ENCODE results near the gene SURF4.

The SURF4 gene

GRCh38 chr9:133375724-133376654 is at the start of gene SURF4, which contains the start of gene STKLD1:
Gene SURF4, minus strand, starts transcription at chr9:133376060. Its CDS starts 91 bp downstream, at chr9:133375969.
Gene STKLD1, plus strand, starts transcription at chr9:133376366. Its CDS starts 108 bp downstream, at chr9:133376474.
- peak; percentile 94 for DNase-seq (ENCODE audit: low read depth)

- DNase-seq (ENCODE audit: low read depth), result no peak
These were observed 49.3 kb upstream of the SURF4 start for GRCh38 chr9:133425049-133425632.

DNA sequence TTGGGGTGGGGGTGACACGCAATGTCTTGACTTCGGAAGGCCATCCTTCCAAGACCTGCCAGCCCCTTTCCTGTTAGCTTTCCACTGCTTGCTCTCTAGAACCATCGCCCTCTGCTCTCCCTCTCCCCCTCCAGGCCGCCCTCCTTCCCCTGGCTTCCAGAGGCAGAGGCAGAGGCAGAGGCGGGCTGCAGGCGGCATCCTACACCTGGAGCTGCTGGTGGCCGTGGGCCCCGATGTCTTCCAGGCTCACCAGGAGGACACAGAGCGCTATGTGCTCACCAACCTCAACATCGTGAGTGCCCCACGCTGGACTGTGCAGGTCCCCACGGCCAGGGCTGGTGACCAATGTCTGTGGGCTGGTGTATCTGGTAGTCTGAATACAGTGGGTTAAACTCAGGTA is 48.3 kb upstream of the SURF4 start:
- DNase-seq (ENCODE audit: low read depth), result no peak

DNA sequence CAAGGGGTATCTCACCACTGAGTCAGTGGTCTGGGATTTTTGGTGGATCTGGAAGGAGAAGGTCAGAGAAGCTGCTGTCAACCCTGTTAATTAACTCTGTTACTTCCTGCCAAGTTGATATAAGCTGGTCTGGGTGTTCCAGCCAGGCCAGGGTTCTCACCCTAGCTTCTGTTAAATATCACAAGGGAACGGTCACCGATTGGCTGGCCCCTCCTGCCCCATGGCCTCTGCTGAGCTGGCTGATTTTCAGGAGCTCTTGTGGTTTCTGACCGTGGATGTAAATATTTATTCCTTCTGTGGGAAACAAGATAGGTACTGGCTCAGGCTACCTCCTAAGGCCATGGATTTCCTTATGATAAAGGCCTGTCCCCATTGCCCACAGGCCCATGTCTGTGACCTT is 47.4 kb upstream of the SURF4 start:
- peak; percentile 82 for DNase-seq (ENCODE audit: low read depth)

GRCh38 chr9:133421615-133422542 is 46.0 kb upstream of the SURF4 start, which contains the start of gene ADAMTS13:
Gene ADAMTS13, plus strand, starts transcription at chr9:133422367. Its CDS starts 77 bp downstream, at chr9:133422444.
- no peak for DNase-seq (ENCODE audit: low read depth)

- no peak for DNase-seq (ENCODE audit: low read depth)
These were observed 44.5 kb upstream of the SURF4 start for GRCh38 chr9:133420392-133420827.

- no peak for DNase-seq (ENCODE audit: low read depth)
These were observed 43.1 kb upstream of the SURF4 start for GRCh38 chr9:133419005-133419404.

DNA sequence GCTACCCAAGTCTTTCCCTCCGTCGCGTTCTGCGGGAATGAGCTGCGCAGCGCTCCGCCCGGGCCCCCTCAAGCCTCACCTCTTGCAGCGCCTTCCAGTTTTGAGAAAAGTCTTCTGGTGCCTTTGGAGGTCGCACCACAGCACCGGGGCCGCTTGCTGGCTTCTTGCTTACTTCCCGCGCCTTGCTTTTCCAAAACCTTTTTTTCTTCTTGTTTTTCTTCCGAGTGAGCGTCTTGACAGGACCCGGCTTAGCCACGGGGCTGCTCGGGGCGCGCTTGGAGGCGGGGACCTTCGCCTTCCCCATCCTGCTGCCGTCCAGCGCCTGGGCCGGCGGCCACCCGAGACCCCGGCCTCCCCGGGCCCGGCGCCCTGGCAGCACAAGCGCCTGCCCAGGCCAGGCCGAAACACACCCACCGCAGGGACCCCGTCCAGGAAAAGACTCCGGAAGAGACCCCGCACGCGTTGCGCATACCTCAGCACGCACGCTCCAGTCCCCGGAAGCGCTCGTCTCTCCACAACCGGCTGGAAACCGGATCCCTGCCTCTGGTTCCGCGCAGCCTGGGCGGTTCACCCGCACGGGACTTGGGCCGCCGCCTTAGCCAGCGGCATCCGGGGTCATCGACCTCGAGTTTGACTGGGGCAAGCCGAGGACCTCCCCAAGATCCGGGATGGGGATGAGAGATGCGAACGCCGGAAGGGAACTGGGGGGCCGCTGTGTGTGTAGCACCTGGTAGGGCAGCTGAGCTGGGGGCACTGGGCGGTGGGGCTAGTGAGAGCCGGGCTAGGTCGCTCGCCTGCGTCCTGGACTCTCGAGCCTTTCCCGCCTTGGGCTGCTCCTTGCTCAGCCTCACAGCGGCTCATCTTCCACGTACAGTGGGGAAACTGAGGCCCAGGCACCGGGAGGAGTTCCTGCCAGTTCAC is 41.9 kb upstream of the SURF4 start, which contains the start of gene REXO4:
TSS of gene REXO4 (minus strand) at position 470 of the 921 bp plus-strand sequence. CDS start at position 304, 166 bp downstream.
- peak; percentile 85 for DNase-seq (ENCODE audit: low read depth)

DNA sequence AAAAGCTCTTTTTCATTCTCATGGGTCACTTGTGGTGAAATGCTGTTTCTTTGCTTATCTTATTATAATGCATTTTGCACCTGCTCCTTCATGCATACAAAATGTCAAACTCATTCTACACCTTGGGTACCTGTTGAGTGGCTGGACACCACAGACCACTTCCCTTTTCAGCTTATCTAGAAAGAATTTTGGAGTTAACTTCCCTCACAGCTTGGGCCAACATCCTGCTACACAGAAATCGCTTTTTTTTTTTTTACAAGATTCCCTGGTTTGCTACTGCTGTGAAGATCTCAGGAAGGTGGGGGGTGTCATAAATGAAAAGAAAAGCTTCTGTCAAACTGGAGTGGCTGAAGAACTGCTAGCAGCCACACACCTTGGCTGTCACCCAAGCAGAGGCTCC is 39.3 kb upstream of the SURF4 start:
- no peak for DNase-seq (ENCODE audit: low read depth)

DNA sequence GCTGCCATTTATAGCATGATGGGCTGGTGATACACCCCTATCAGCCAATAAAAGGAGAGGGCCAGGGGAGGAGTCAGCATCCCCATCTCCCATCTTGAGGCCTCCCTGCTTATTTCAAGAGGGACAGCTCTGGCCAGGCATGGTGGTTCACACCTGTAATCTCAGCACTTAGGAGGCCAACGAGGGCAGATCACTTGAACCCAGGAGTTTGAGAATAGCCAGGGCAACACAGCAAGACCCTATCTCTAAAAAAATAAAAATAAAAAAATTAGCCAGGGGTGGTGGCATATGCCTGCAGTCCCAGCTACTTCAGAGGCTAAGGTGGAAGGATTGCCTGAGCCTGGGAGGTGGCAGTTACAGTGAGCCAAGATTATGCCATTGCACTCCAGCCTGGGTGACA is 32.2 kb upstream of the SURF4 start:
- DNase-seq (ENCODE audit: low read depth), result no peak

GRCh38 chr9:133406480-133407307 is 30.8 kb upstream of the SURF4 start:
- DNase-seq (ENCODE audit: low read depth), result peak; percentile 65

GRCh38 chr9:133405508-133406438 is 29.9 kb upstream of the SURF4 start:
- DNase-seq (ENCODE audit: low read depth), result peak; percentile 62

DNA sequence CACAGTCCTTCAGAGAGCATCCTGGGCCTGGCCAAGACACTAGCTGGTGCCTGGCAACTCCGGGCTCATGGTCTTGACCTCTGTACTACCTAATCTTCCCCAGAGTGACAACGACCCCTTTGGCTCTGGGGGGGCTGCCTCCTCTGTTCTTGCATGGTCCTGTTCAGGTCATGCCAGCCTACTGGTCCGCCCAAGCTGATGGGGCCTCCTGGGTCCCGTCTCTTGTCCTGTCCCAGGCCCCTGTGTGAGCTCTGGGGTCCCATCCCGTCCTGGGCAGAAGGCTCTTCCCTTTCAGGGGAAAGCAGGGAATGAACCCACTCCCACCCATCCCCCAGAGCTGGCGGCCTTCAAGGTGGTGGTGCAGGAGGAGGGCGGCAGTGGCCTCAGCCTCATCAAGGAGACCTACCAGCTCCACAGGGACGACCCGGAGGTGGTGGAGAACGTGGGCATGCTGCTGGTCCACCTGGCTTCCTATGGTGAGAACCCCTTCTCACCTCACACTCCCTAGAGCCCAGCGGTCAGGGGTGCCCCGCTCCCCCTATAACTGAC is 28.7 kb upstream of the SURF4 start:
- no peak for DNase-seq (ENCODE audit: low read depth)

DNA sequence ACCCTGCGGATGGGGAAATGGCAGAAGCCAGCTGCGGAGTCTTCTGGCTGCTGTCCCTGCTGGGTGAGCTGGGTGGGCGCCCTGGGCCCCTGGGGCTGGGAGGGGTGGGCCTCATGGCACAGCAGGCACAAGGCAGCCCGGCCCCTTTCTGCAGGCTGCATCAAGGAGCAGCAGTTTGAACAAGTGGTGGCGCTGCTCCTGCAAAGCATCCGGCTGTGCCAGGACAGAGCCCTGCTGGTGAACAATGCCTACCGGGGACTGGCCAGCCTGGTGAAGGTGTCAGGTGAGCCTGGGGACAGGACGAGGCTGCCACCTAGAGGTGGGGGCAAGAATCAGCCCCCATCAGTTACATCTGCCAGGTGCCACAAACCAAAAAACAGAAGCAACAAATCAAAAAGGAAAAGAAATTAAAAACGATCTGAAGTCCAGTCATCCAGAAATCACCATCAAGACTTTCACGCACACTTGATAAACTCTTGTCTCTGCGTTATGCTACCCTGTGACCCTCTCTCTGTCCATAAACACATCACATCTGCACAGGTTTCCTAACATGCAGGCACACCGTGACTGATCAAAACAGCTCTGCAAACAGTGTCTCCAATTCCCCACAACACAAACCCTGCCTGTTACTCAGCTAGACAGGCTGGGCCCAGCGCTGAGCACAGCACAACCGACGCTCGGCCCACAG is 28.1 kb upstream of the SURF4 start:
- DNase-seq (ENCODE audit: low read depth), result peak; percentile 12

DNA sequence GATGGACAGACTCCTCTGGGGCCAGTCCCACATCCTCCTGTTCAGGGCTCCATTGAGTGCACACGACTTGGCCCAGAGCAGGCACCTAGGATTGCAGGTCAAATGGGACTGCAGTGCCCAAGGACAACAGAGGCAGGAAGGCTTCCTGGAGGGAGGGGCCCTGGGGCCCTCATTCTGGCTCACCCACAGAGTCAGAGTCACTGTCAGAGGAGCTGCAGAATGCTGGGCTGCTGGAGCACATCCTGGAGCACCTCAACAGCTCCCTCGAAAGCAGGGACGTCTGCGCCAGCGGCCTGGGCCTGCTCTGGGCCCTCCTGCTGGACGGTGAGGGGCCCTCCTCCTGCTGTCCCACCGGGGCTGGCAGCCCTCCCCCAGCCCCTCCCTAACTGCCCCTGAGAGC is 26.8 kb upstream of the SURF4 start:
- no peak for DNase-seq (ENCODE audit: low read depth)

GRCh38 chr9:133401588-133401987 is 25.7 kb upstream of the SURF4 start:
- DNase-seq (ENCODE audit: low read depth), result no peak

DNA sequence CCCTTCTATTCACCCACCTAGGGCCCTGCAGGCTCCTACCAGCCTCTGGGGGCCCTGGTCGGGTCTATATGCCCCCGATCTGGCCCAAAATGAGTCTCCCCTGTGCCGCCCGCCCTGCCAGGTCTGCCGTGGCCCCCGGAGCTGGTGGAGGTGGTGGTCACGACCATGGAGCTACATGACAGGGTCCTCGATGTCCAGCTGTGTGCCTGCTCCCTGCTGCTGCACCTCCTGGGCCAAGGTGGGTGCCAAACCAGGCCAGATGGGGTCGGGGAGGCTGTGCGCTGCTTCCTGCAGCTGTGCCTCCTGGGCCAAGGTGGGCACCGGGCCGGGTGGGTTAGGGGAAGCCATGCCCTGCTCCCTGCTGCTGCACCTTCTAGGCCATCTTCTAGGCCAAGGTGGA is 24.4 kb upstream of the SURF4 start:
- no peak for DNase-seq (ENCODE audit: low read depth)

DNA sequence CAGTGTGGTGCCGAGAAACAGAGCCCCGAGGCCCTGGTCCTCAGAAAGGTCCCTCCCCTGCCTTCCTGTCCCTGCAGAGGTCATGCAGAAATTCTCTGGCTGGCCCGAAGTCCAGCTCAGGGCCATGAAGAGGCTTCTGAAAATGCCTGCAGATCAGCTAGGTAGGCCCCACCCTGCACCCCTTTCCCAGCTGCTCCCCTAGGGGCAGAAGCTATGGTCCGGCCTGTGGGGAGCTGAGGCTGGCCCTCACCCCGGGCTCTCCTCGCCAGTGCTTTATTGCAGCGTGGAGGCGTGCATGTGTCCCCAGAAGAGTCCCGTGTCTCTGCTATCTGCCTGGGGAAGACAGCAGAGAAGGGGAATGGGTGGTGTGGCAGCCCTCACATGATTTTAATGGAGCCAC is 22.0 kb upstream of the SURF4 start:
- DNase-seq (ENCODE audit: low read depth), result no peak
